Sigmoid colon (tissue), 4 donors: ENCODE data around the gene S100A13.
"Not testable (repeated sequence)": the region's sequence is repeated elsewhere in the genome, so short reads cannot be mapped to it uniquely, and the experiment has no call there.

Source experiments
- EP300 ChIP-seq, 4 donors: sonication (generic); formaldehyde crosslinking; IDR thresholded peaks; one replicate each; pipeline ENCODE4 v1.6.1; 2017; ENCODE audit warnings: antibody characterized with exemption in 4 of 4
- POLR2A ChIP-seq, 2 donors: fragments of 450-650 bp; IDR thresholded peaks; one replicate each; pipeline ENCODE4 v1.6.1; 2016; ENCODE audit warnings: antibody characterized with exemption in 2 of 2, mild to moderate bottlenecking in 2 of 2, moderate library complexity in 2 of 2
- TF ChIP-seq, protein P1 (sequence below), 4 experiments: fragments of 450-650 bp in 3 of 4; fragments of 200-600 bp in 1 of 4; IDR thresholded peaks; one replicate each; pipeline ENCODE4 v1.5.1; 2016 to 2019; ENCODE audit warnings: antibody characterized with exemption in 4 of 4, mild to moderate bottlenecking in 3 of 4, moderate library complexity in 2 of 4

DNA sequence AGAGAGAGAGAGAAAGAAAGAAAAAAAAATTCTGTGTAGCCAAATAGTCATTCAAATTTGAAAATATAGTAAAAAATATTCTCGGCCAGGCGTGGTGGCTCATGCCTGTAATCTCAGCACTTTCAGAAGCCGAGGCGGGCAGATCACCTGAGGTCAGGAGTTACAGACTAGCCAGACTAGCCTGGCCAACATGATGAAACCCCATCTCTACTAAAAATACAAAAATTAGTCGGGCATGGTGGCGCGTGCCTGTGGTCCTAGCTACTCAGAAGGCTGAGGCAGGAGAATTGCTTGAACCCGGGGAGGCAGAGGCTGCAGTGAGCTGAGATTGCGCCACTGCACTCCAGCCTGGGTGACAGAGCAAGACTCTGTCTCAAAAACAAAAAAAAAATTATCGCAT lies 39.3 kb downstream of the S100A13 start:
- TF ChIP-seq, protein P1, sequence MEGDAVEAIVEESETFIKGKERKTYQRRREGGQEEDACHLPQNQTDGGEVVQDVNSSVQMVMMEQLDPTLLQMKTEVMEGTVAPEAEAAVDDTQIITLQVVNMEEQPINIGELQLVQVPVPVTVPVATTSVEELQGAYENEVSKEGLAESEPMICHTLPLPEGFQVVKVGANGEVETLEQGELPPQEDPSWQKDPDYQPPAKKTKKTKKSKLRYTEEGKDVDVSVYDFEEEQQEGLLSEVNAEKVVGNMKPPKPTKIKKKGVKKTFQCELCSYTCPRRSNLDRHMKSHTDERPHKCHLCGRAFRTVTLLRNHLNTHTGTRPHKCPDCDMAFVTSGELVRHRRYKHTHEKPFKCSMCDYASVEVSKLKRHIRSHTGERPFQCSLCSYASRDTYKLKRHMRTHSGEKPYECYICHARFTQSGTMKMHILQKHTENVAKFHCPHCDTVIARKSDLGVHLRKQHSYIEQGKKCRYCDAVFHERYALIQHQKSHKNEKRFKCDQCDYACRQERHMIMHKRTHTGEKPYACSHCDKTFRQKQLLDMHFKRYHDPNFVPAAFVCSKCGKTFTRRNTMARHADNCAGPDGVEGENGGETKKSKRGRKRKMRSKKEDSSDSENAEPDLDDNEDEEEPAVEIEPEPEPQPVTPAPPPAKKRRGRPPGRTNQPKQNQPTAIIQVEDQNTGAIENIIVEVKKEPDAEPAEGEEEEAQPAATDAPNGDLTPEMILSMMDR (IDR thresholded peaks at IDR 0.05) = not testable (repeated sequence)
- TF ChIP-seq EP300, POLR2A (IDR thresholded peaks at IDR 0.05): not testable (repeated sequence)
